H9 (cell line): ENCODE data around the gene IMPA2. TPM values are rescaled to one million over a fixed set of nuclear protein-coding genes. Genes with fewer than 3 reads are reported as not detected.

Source experiments
- DNase-seq: peaks from one replicate; pipeline ENCODE4 v3.0.0-alpha.2; 2017
- H2AFZ ChIP-seq: one replicate; pipeline ENCODE4 v1.6.1; 2013; ENCODE audit warnings: mild to moderate bottlenecking, low read length, control low read depth, moderate library complexity
- H2AK5ac ChIP-seq: 2 replicates; pipeline ENCODE4 v1.6.1; 2013; ENCODE audit warnings: low read length, control low read depth, mixed read lengths; ENCODE audit not compliant: insufficient read length
- H2BK120ac ChIP-seq: one replicate; pipeline ENCODE4 v1.6.1; 2013; ENCODE audit warnings: low read depth, mild to moderate bottlenecking, low read length, control low read depth, inconsistent platforms; ENCODE audit not compliant: poor library complexity, severe bottlenecking
- H2BK12ac ChIP-seq: 2 replicates; pipeline ENCODE4 v1.6.1; 2013; ENCODE audit warnings: low read length, control low read depth, mixed read lengths, low read depth; ENCODE audit not compliant: insufficient read length
- H2BK15ac ChIP-seq: 2 replicates; pipeline ENCODE4 v1.6.1; 2013; ENCODE audit warnings: low read depth, low read length, control low read depth
- H2BK20ac ChIP-seq: one replicate; pipeline ENCODE4 v1.6.1; 2013; ENCODE audit warnings: low read depth, mild to moderate bottlenecking, low read length, control low read depth, inconsistent platforms; ENCODE audit not compliant: poor library complexity, severe bottlenecking
- H2BK5ac ChIP-seq: 2 replicates; pipeline ENCODE4 v1.6.1; 2013; ENCODE audit warnings: low read length, control low read depth, mixed read lengths; ENCODE audit not compliant: insufficient read length
- H3K14ac ChIP-seq: 2 replicates; pipeline ENCODE4 v1.6.1; 2013; ENCODE audit warnings: low read length, control low read depth; ENCODE audit not compliant: insufficient read depth
- H3K18ac ChIP-seq: 2 replicates; pipeline ENCODE4 v1.6.1; 2013; ENCODE audit warnings: low read depth, mild to moderate bottlenecking, mixed read lengths, low read length, control low read depth; ENCODE audit not compliant: insufficient read length
- H3K23ac ChIP-seq: 2 replicates; pipeline ENCODE4 v1.6.1; 2013; ENCODE audit warnings: low read length, control low read depth, mixed read lengths, low read depth; ENCODE audit not compliant: insufficient read length
- H3K23me2 ChIP-seq: 2 replicates; pipeline ENCODE4 v1.6.1; 2013; ENCODE audit warnings: low read depth, mild to moderate bottlenecking, mixed read lengths, low read length, control low read depth; ENCODE audit not compliant: insufficient read length, poor library complexity, severe bottlenecking
- H3K27ac ChIP-seq: 2 replicates; pipeline ENCODE4 v1.5.1; 2013; ENCODE audit warnings: low read length, control low read depth, mixed read lengths, low read depth; ENCODE audit not compliant: insufficient read length
- H3K27me3 ChIP-seq: 2 replicates; pipeline ENCODE4 v1.6.1; 2013; ENCODE audit warnings: low read length, control low read depth, inconsistent platforms; ENCODE audit not compliant: insufficient read depth
- H3K4ac ChIP-seq: 2 replicates; pipeline ENCODE4 v1.6.1; 2013; ENCODE audit warnings: low read depth, mild to moderate bottlenecking, control low read depth, inconsistent platforms, low read length, moderate library complexity
- H3K4me1 ChIP-seq: 2 replicates; pipeline ENCODE4 v1.6.1; 2013; ENCODE audit warnings: low read length, control low read depth, inconsistent platforms; ENCODE audit not compliant: insufficient read depth
- H3K4me2 ChIP-seq: 2 replicates; pipeline ENCODE4 v1.6.1; 2013; ENCODE audit warnings: low read length, control low read depth, mixed read lengths; ENCODE audit not compliant: insufficient read length, insufficient read depth
- H3K56ac ChIP-seq: 2 replicates; pipeline ENCODE4 v1.6.1; 2013; ENCODE audit warnings: low read depth, mild to moderate bottlenecking, mixed read lengths, low read length, control low read depth; ENCODE audit not compliant: insufficient read length
- H3K79me1 ChIP-seq: 2 replicates; pipeline ENCODE4 v1.6.1; 2013; ENCODE audit warnings: low read depth, mild to moderate bottlenecking, moderate library complexity, low read length, control low read depth, inconsistent platforms; ENCODE audit not compliant: insufficient read depth, poor library complexity, severe bottlenecking
- H3K79me2 ChIP-seq: 2 replicates; pipeline ENCODE4 v1.6.1; 2013; ENCODE audit warnings: low read length, control low read depth, inconsistent platforms; ENCODE audit not compliant: insufficient read depth
- H3K9ac ChIP-seq: 2 replicates; pipeline ENCODE4 v1.6.1; 2013; ENCODE audit warnings: low read length, control low read depth, mixed read lengths; ENCODE audit not compliant: insufficient read length; ENCODE audit errors: extremely low read depth
- H3K9me3 ChIP-seq: one replicate; pipeline ENCODE4 v1.6.1; 2013; ENCODE audit warnings: low read depth, low read length, inconsistent platforms; ENCODE audit not compliant: control insufficient read depth
- H3T11ph ChIP-seq: one replicate; pipeline ENCODE4 v1.6.1; 2013; ENCODE audit warnings: mild to moderate bottlenecking, low read length, control low read depth, inconsistent platforms
- H4K20me1 ChIP-seq: one replicate; pipeline ENCODE4 v1.6.1; 2013; ENCODE audit not compliant: control insufficient read depth, insufficient read length, insufficient read depth
- H4K5ac ChIP-seq: 2 replicates; pipeline ENCODE4 v1.6.1; 2013; ENCODE audit warnings: low read depth, mild to moderate bottlenecking, mixed read lengths, low read length, control low read depth; ENCODE audit not compliant: insufficient read length
- H4K8ac ChIP-seq: replicated peaks from 2 replicates; pipeline ENCODE4 v1.6.1; 2013; ENCODE audit warnings: low read length, control low read depth, mixed read lengths, low read depth; ENCODE audit not compliant: insufficient read length
- H4K91ac ChIP-seq: 2 replicates; pipeline ENCODE4 v1.6.1; 2013; ENCODE audit warnings: low read depth, mild to moderate bottlenecking, moderate library complexity, mixed read lengths, low read length, control low read depth; ENCODE audit not compliant: insufficient read length
- H3K27ac Mint-ChIP-seq, 3 experiments: 2 replicates in 2 of 3; 3 replicates in 1 of 3; pipeline ENCODE4 v1.8.0; 2020 to 2021; ENCODE audit warnings: mixed read lengths in 3 of 3, mild to moderate bottlenecking in 1 of 3, moderate library complexity in 1 of 3
- H3K27me3 Mint-ChIP-seq: 2 replicates; pipeline ENCODE4 v1.8.0; 2021; ENCODE audit warnings: low read depth, mild to moderate bottlenecking, moderate library complexity, mixed read lengths
- H3K36me3 Mint-ChIP-seq, 3 experiments: 2 replicates in 2 of 3; 3 replicates in 1 of 3; pipeline ENCODE4 v1.8.0; 2020 to 2021; ENCODE audit warnings: low read depth in 3 of 3, mixed read lengths in 3 of 3; ENCODE audit not compliant: insufficient read depth in 1 of 3
- H3K4me1 Mint-ChIP-seq, 2 experiments: 2 replicates each; pipeline ENCODE4 v1.8.0; 2020; ENCODE audit warnings: mixed read lengths in 2 of 2
- H3K4me3 Mint-ChIP-seq, 2 experiments: 2 replicates in 1 of 2; 3 replicates in 1 of 2; pipeline ENCODE4 v1.8.0; 2020 to 2021; ENCODE audit warnings: mild to moderate bottlenecking in 2 of 2, mixed read lengths in 2 of 2, moderate library complexity in 1 of 2
- H3K9me3 Mint-ChIP-seq, 2 experiments: 2 replicates in 1 of 2; 3 replicates in 1 of 2; pipeline ENCODE4 v1.8.0; 2020; ENCODE audit warnings: mild to moderate bottlenecking in 2 of 2, mixed read lengths in 2 of 2, moderate library complexity in 1 of 2
- WGBS: extraction: QIAGEN DNeasy Blood & Tissue Kit; methylation state at CpG from one replicate; pipeline ENCODE4 v1.1.7; 2013; ENCODE audit warnings: missing lambda C conversion rate, low lambda C conversion rate, mixed read lengths; ENCODE audit not compliant: insufficient read length; ENCODE audit errors: extremely low coverage; 5-methylcytosine and 5-hydroxymethylcytosine counted together
- total RNA-seq: library from RNA; stranded (reverse); gene quantifications from 2 replicates; pipeline ENCODE4 v1.2.1, GENCODE V29; 2021
- TF ChIP-seq, protein P1 (sequence below): fragments of 200-600 bp; sonication (generic); conservative IDR thresholded peaks from 3 replicates; pipeline ENCODE4 v1.8.0; 2021; ENCODE audit warnings: antibody characterized with exemption, mild to moderate bottlenecking

IMPA2 gene
- total RNA-seq, 1 experiment from 2014 or later = 73.8 TPM

DNA sequence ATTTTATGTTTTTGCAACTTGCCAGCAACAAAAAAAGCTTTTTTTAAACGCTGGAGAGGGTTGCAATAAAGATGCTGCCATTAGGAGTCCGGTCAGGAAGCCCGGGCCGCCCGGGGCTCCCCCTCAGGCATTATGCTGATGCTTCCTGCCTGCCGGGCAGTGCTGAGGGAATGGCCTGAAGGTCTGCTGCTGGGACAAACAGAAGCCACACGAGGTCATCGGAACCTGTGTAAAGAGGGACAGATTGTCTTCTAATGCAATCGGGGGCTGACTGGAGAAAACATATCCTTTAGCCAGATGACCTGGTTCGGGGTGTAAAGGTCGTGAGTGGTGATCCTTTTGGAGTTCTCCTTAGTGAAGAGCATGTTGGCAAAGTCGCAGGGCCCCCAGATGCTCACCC lies 2.3 kb downstream of the IMPA2 start:
- Histone ChIP-seq H2BK15ac (no peak overlapping the region), H3K9ac (no peak overlapping the region), H3K4ac (no peak overlapping the region), H3K56ac (no peak overlapping the region), H3K14ac (no peak overlapping the region), H2BK20ac (no peak overlapping the region), H3K4me2 (peak overlapping the region; percentile 38), H3K79me1 (peaks cover 3% of the 10 kb centered on the region), H2BK5ac (no peak overlapping the region), H3K27ac (no peak overlapping the region), H3K23ac (no peak overlapping the region), H3K27me3 (no peaks in the 10 kb centered on the region), H2BK12ac (no peak overlapping the region), H2AK5ac (no peak overlapping the region), H2AFZ (no peak overlapping the region), H4K8ac (no peak overlapping the region), H4K91ac (no peak overlapping the region), H3K4me1 (peaks cover 19% of the 10 kb centered on the region), H4K5ac (no peak overlapping the region), H4K20me1 (no peaks in the 10 kb centered on the region), H3K23me2 (peaks cover 8% of the 10 kb centered on the region), H3K79me2 (peaks cover 19% of the 10 kb centered on the region; the same call in 1 of the 2 replicates), H2BK120ac (no peak overlapping the region), H3K9me3 (no peaks in the 10 kb centered on the region), H3K18ac (no peak overlapping the region), H3T11ph (no peak overlapping the region)
- no CpG with 5 or more reads among the region's 12 CpGs for WGBS
- peaks cover 50 to 63% of the 10 kb centered on the region in 2 experiments for H3K4me1 Mint-ChIP-seq
- H3K4me3 Mint-ChIP-seq = peak overlapping the region; percentile 49 to 75
- H3K36me3 Mint-ChIP-seq = peaks cover 4 to 21% (median 5%) of the 10 kb centered on the region in 3 experiments
- no peak overlapping the region for H3K27ac Mint-ChIP-seq
- no peaks in the 10 kb centered on the region; the same call in 1 of the 2 replicates for H3K27me3 Mint-ChIP-seq
- peak; percentile 77 for DNase-seq
- TF ChIP-seq, protein P1, sequence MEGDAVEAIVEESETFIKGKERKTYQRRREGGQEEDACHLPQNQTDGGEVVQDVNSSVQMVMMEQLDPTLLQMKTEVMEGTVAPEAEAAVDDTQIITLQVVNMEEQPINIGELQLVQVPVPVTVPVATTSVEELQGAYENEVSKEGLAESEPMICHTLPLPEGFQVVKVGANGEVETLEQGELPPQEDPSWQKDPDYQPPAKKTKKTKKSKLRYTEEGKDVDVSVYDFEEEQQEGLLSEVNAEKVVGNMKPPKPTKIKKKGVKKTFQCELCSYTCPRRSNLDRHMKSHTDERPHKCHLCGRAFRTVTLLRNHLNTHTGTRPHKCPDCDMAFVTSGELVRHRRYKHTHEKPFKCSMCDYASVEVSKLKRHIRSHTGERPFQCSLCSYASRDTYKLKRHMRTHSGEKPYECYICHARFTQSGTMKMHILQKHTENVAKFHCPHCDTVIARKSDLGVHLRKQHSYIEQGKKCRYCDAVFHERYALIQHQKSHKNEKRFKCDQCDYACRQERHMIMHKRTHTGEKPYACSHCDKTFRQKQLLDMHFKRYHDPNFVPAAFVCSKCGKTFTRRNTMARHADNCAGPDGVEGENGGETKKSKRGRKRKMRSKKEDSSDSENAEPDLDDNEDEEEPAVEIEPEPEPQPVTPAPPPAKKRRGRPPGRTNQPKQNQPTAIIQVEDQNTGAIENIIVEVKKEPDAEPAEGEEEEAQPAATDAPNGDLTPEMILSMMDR = no peak
- H3K9me3 Mint-ChIP-seq = no peaks in the 10 kb centered on the region
